PFSK-1 (cell line): Measurements from ENCODE around the gene SRSF10.

Experiments
- FOXP2 ChIP-seq: optimal IDR thresholded peaks from 2 replicates; pipeline ENCODE3; 2011; ENCODE audit warnings: borderline replicate concordance, control low read depth, inconsistent platforms; ENCODE audit not compliant: insufficient read depth; ENCODE audit errors: extremely low read length, extremely low read depth
- POLR2AphosphoS5 ChIP-seq: IDR thresholded peaks from 2 replicates; pipeline ENCODE4 v1.6.1; 2012; ENCODE audit warnings: low read depth, mild to moderate bottlenecking, control low read depth, low read length, moderate library complexity
- REST ChIP-seq, 2 experiments: IDR thresholded peaks; 2 replicates each; pipeline versions ENCODE4 v1.6.1 to v1.8.0; 2011 to 2012; ENCODE audit warnings: low read depth in 2 of 2, low read length in 2 of 2, control low read depth in 1 of 2, inconsistent platforms in 1 of 2, mild to moderate bottlenecking in 1 of 2, moderate library complexity in 1 of 2; ENCODE audit not compliant: insufficient read depth in 1 of 2
- SIN3A ChIP-seq: IDR thresholded peaks from 2 replicates; pipeline ENCODE4 v1.6.1; 2012; ENCODE audit warnings: mild to moderate bottlenecking, low read length, moderate library complexity, borderline replicate concordance; ENCODE audit not compliant: insufficient read depth
- TAF1 ChIP-seq: IDR thresholded peaks from 2 replicates; pipeline ENCODE4 v1.6.1; 2012; ENCODE audit warnings: low read length, control low read depth, borderline replicate concordance; ENCODE audit not compliant: insufficient read depth

SRSF10 gene

GRCh38 chr1:23923592-23924499, 56.3 kb downstream of the SRSF10 start:
- no peak for TF ChIP-seq FOXP2
- TF ChIP-seq REST (IDR thresholded peaks at IDR 0.05; ENCODE audit: insufficient read depth in 1 of 2, low read depth in 2 of 2, low read length in 2 of 2): no peak
- TF ChIP-seq SIN3A: no peak
- no peak for TF ChIP-seq POLR2AphosphoS5
- no peak for TF ChIP-seq TAF1

GRCh38 chr1:23922321-23922943, 57.7 kb downstream of the SRSF10 start:
- no peak for TF ChIP-seq SIN3A
- TF ChIP-seq POLR2AphosphoS5: no peak
- no peak for TF ChIP-seq REST (IDR thresholded peaks at IDR 0.05; ENCODE audit: insufficient read depth in 1 of 2, low read depth in 2 of 2, low read length in 2 of 2)
- TF ChIP-seq TAF1: no peak
- no peak for TF ChIP-seq FOXP2

DNA sequence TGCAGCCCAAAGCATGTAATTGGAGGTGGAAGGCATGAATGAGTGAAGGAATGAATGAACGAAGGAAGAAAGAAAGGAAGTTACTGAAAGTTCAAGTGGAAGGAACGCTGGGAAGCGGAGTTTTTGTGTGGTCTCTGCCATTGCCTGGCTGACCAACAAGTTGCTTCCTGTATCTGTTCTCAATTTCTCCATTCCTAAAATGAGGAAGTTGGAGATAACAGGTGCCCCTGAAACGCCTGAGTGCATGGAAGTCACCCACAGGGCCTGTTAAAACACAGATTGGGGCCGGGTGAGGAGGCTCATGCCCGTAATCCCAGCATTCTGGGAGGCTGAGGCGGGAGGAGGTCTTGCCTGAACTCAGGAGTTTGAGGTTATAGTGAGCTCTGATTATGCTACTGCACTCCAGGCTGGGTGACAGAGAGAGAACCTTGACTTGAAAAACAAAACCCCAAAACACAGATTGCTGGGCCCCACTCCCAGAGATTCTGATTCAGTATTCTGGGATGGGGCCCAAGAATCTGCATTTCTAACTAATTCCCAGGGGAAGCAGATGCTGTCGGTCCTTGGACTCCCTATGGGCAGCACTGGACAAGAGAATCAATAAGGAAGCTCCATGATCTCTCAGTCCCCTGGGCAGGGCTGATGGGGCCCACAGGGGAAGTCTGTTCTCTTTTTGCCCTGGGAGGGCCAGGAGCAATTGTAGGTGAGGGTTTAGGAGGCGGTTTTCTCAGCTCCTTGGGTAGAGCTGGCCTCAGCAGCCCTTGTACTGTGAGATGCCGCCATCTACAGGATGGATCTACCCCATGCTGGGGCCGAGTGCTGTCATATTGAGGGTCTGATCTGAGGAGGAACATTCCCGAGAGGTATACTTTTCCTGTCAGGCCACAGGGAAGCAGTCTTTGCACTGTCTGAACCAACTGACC, 63.7 kb downstream of the SRSF10 start:
- TF ChIP-seq FOXP2: no peak
- TF ChIP-seq REST (IDR thresholded peaks at IDR 0.05; ENCODE audit: insufficient read depth in 1 of 2, low read depth in 2 of 2, low read length in 2 of 2): no peak
- TF ChIP-seq POLR2AphosphoS5: no peak
- TF ChIP-seq SIN3A: no peak
- no peak for TF ChIP-seq TAF1

- TF ChIP-seq SIN3A: no peak
- no peak for TF ChIP-seq TAF1
- TF ChIP-seq POLR2AphosphoS5: no peak
- TF ChIP-seq REST (IDR thresholded peaks at IDR 0.05; ENCODE audit: insufficient read depth in 1 of 2, low read depth in 2 of 2, low read length in 2 of 2): no peak
- no peak for TF ChIP-seq FOXP2
Observed at GRCh38 chr1:23915466-23915865, 64.7 kb downstream of the SRSF10 start.
